HCT116 (cell line): ENCODE data around the gene VANGL1. TPM values are rescaled to one million over a fixed set of nuclear protein-coding genes. Genes with fewer than 3 reads are reported as not detected.

Experiments used
- ATAC-seq: fragments of 200-7000 bp; cut with Tn5 transposase; 2 replicates; pipeline ENCODE4 v1.9.1; 2020; ENCODE audit warnings: mild to moderate bottlenecking, moderate library complexity
- BruUV-seq: library from RNA; stranded (reverse); fragments of 400-500 nt; replicated peaks from 2 replicates; lab custom pipeline; 2021; lab: Mats Ljungman, UMichigan
- CTCF ChIA-PET: fragments of 300-600 bp; sonication (Branson Sonifier 250); formaldehyde crosslinking; loops from one replicate; lab custom pipeline; 2021; ENCODE audit warnings: antibody characterized with exemption; lab: Charles Lee
- POLR2A ChIA-PET: fragments of 300-600, 350-600 bp; sonication (Branson Sonifier 250); formaldehyde crosslinking; loops from one replicate; lab custom pipeline; 2021; ENCODE audit warnings: antibody characterized with exemption; lab: Charles Lee
- RAD21 ChIA-PET, 2 experiments: fragments of 300-600 bp; sonication (Branson Sonifier 250); formaldehyde crosslinking; loops; one replicate each; lab custom pipeline; 2023; ENCODE audit warnings: low total read pairs in 2 of 2; ENCODE audit not compliant: uncharacterized antibody in 2 of 2, unreplicated experiment in 2 of 2, low non-redundant PET in 1 of 2; lab: Charles Lee
- DNase-seq: peaks from one replicate; pipeline ENCODE4 v3.0.0-alpha.2; 2010; ENCODE audit warnings: low read depth, low spot score
- H2AFZ ChIP-seq: fragments of 200-600 bp; shearing (Covaris generic), sonication (generic); 2 replicates; pipeline ENCODE4 v1.6.1; 2017; ENCODE audit warnings: low read depth, mixed run types, mixed read lengths, antibody characterized with exemption, low read length; ENCODE audit not compliant: poor library complexity, severe bottlenecking
- H3K27ac ChIP-seq: 2 replicates; pipeline ENCODE4 v1.5.1; 2012; ENCODE audit warnings: low read depth, low read length
- H3K27me3 ChIP-seq: fragments of 200-600 bp; sonication (generic); 2 replicates; pipeline ENCODE4 v1.6.1; 2016; ENCODE audit warnings: mixed run types, low read length, mixed read lengths; ENCODE audit not compliant: insufficient read depth
- H3K36me3 ChIP-seq, 2 experiments: fragments of 200-500 bp in 1 of 2; fragments of 200-600 bp in 1 of 2; sonication (Bioruptor generic) in 1 of 2; sonication (generic) in 1 of 2; 2 replicates each; pipeline versions ENCODE4 v1.5.1 to v1.6.1; 2014 to 2016; ENCODE audit warnings: low read length in 2 of 2, inconsistent platforms in 1 of 2, mixed read lengths in 1 of 2, mixed run types in 1 of 2; ENCODE audit not compliant: insufficient read depth in 2 of 2, control insufficient read depth in 1 of 2
- H3K4me1 ChIP-seq, 2 experiments: fragments of 200-600 bp in 1 of 2; sonication (generic) in 1 of 2; 2 replicates each; pipeline versions ENCODE4 v1.5.1 to v1.6.1; 2012 to 2017; ENCODE audit warnings: low read length in 2 of 2, inconsistent platforms in 1 of 2, mild to moderate bottlenecking in 1 of 2, mixed read lengths in 1 of 2, mixed run types in 1 of 2, moderate library complexity in 1 of 2; ENCODE audit not compliant: insufficient read depth in 2 of 2, control insufficient read depth in 1 of 2
- H3K4me2 ChIP-seq: fragments of 200-600 bp; sonication (generic); 2 replicates; pipeline ENCODE4 v1.6.1; 2017; ENCODE audit warnings: mixed run types, low read length, mixed read lengths
- H3K4me3 ChIP-seq, 2 experiments: fragments of 200-600 bp in 1 of 2; sonication (generic) in 1 of 2; replicated peaks in 1 of 2; 2 replicates each; pipeline ENCODE4 v1.5.1; 2011 to 2016; ENCODE audit warnings: low read length in 2 of 2, control low read depth in 1 of 2, low read depth in 1 of 2, mild to moderate bottlenecking in 1 of 2, mixed read lengths in 1 of 2, mixed run types in 1 of 2
- H3K79me2 ChIP-seq: fragments of 200-600 bp; sonication (generic); 2 replicates; pipeline ENCODE4 v1.6.1; 2017; ENCODE audit warnings: mild to moderate bottlenecking, mixed run types, low read length, moderate library complexity, mixed read lengths; ENCODE audit not compliant: insufficient read depth
- H3K9ac ChIP-seq: fragments of 200-600 bp; sonication (generic); 2 replicates; pipeline ENCODE4 v1.6.1; 2016; ENCODE audit warnings: low read length, mixed read lengths
- H3K9me2 ChIP-seq: fragments of 200-600 bp; sonication (generic), shearing (Covaris generic); 2 replicates; pipeline ENCODE4 v1.6.1; 2017; ENCODE audit warnings: mixed run types, mild to moderate bottlenecking, moderate library complexity; ENCODE audit not compliant: insufficient read depth
- H3K9me3 ChIP-seq, 2 experiments: fragments of 200-500 bp in 1 of 2; fragments of 200-600 bp in 1 of 2; sonication (Bioruptor generic) in 1 of 2; sonication (generic) in 1 of 2; 2 replicates each; pipeline ENCODE4 v1.6.1; 2014 to 2017; ENCODE audit warnings: low read length in 2 of 2, mixed read lengths in 2 of 2, inconsistent platforms in 1 of 2, low read depth in 1 of 2, mild to moderate bottlenecking in 1 of 2, mixed run types in 1 of 2, moderate library complexity in 1 of 2; ENCODE audit not compliant: control insufficient read depth in 1 of 2, insufficient read depth in 1 of 2
- H4K20me1 ChIP-seq: fragments of 200-600 bp; sonication (generic), shearing (Covaris generic); 2 replicates; pipeline ENCODE4 v1.6.1; 2017; ENCODE audit warnings: mixed run types, mild to moderate bottlenecking, moderate library complexity; ENCODE audit not compliant: insufficient read depth
- ELF1 ChIP-seq: IDR thresholded peaks from 2 replicates; pipeline ENCODE4 v1.6.1; 2012; ENCODE audit warnings: low read depth, borderline replicate concordance
- POLR2AphosphoS5 ChIP-seq: IDR thresholded peaks from 2 replicates; pipeline ENCODE4 v1.6.1; 2011; ENCODE audit warnings: mild to moderate bottlenecking, low read depth, low read length, moderate library complexity
- SIN3A ChIP-seq: IDR thresholded peaks from 2 replicates; pipeline ENCODE4 v1.6.1; 2012; ENCODE audit warnings: low read depth
- SP1 ChIP-seq: IDR thresholded peaks from 2 replicates; pipeline ENCODE4 v1.6.1; 2012; ENCODE audit warnings: low read depth
- TCF7L2 ChIP-seq: IDR thresholded peaks from 2 replicates; pipeline ENCODE4 v1.7.0; 2011; ENCODE audit warnings: borderline replicate concordance, inconsistent platforms; ENCODE audit not compliant: insufficient read depth, insufficient read length; ENCODE audit errors: extremely low read depth
- YY1 ChIP-seq: IDR thresholded peaks from 2 replicates; pipeline ENCODE4 v1.6.1; 2011; ENCODE audit warnings: low read length, low read depth, moderate library complexity, mild to moderate bottlenecking; ENCODE audit not compliant: insufficient replicate concordance; ENCODE audit errors: extremely low read depth
- ZFX ChIP-seq: fragments of 450-650 bp; IDR thresholded peaks from 2 replicates; pipeline ENCODE4 v1.6.1; 2017
- intact Hi-C: fragments of 100-400 bp; cut with micrococcal nuclease; formaldehyde crosslinking; loops from 2 replicates; pipeline ENCODE4 v1.10.0; 2022
- total RNA-seq: library from RNA; stranded (reverse); gene quantifications from one replicate; pipeline ENCODE4 v1.2.1, GENCODE V29; 2021; ENCODE audit not compliant: unreplicated experiment
- TF ChIP-seq, protein P1 (sequence below): IDR thresholded peaks from 2 replicates; pipeline ENCODE4 v1.6.1; 2012

Gene VANGL1
- total RNA-seq, 1 experiment from 2014 or later, result 23.5 TPM

DNA sequence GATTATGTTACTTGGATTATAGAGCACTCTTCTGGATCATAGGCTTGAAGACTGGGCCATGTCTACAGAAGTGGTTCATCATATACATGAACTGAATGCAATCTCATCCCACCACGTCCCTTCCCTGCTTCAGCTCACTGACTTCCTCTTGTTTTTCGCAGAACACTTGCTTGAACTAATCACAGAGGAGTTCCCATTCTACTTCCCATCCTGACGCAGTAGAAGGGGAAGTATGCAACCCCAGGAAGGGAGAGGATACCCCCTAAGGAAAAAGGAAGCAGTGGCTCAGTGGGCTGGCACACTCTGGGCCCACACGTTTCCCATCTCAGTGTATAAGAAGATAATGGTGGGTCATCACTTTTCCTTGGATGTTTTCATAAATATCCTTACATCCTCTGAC is 90.5 kb downstream of the VANGL1 start:
- H3K9me3 ChIP-seq, result no peaks in the 10 kb centered on the region
- no peak overlapping the region for H3K4me2 ChIP-seq
- CTCF ChIA-PET, result no interaction called here
- H3K4me3 ChIP-seq, result no peak overlapping the region
- no peaks in the 10 kb centered on the region for H3K9me2 ChIP-seq
- TF ChIP-seq TCF7L2 (no peak), SP1 (no peak), ZFX (no peak), ELF1 (no peak), SIN3A (no peak)
- TF ChIP-seq, all 23 proteins: peak for 0
- H3K36me3 ChIP-seq, result no peaks in the 10 kb centered on the region
- no peak overlapping the region for H3K9ac ChIP-seq
- ChIA-PET RAD21 (no interaction called here), POLR2A (no interaction called here)
- BruUV-seq, result no TSS peak
- intact Hi-C loops, result no loop called here
- DNase-seq (no peak), ATAC-seq (no peak)
- H3K79me2 ChIP-seq, result no peaks in the 10 kb centered on the region
- H3K27me3 ChIP-seq, result no peaks in the 10 kb centered on the region
- H3K27ac ChIP-seq, result no peak overlapping the region
- H4K20me1 ChIP-seq, result no peaks in the 10 kb centered on the region
- H2AFZ ChIP-seq, result no peak overlapping the region
- H3K4me1 ChIP-seq, result no peaks in the 10 kb centered on the region

DNA sequence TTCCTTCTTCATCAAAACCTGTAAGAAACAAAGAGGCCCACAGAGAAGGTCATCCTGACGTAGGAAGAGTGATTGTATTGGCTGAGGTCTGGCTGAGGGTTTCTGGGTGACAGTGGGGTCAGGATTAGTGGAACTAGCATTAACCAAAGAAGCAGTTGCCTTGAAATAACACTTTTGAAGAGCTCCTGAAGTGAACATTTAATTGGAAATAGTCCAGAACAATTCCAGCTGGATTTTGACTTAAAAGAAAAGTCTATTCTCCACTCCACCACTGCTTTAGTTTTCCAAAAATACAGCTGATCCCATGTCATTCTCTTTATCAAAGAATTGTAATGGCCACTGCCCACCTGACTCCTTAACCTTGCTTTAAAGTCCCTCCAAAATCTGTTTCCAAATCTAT is 99.0 kb downstream of the VANGL1 start:
- intact Hi-C loops, result no loop called here
- no peak for ATAC-seq
- Histone ChIP-seq H2AFZ (no peak overlapping the region), H3K79me2 (no peaks in the 10 kb centered on the region), H3K4me1 (no peaks in the 10 kb centered on the region), H3K9ac (no peak overlapping the region), H3K4me3 (no peak overlapping the region), H3K27ac (no peak overlapping the region), H4K20me1 (no peaks in the 10 kb centered on the region), H3K27me3 (no peaks in the 10 kb centered on the region)
- CTCF ChIA-PET, result interaction anchor here (1.0 to 1.5 kb wide), 2 partner anchors 34 to 35 kb away, joined by 3 read pairs; no protein-coding TSS in a partner anchor
- RAD21 ChIA-PET, result no interaction called here
- BruUV-seq, result no TSS peak
- TF ChIP-seq, protein P1, sequence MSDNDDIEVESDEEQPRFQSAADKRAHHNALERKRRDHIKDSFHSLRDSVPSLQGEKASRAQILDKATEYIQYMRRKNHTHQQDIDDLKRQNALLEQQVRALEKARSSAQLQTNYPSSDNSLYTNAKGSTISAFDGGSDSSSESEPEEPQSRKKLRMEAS, result no peak
- TF ChIP-seq SP1 (no peak), POLR2AphosphoS5 (no peak), YY1 (no peak), SIN3A (no peak)
- TF ChIP-seq, all 23 proteins: peak for 0
- H3K36me3 ChIP-seq, result no peaks in the 10 kb centered on the region
- POLR2A ChIA-PET, result no interaction called here
- H3K9me2 ChIP-seq, result no peaks in the 10 kb centered on the region
- DNase-seq, result no peak
- no peak overlapping the region for H3K4me2 ChIP-seq
- H3K9me3 ChIP-seq, result no peaks in the 10 kb centered on the region
